Thyroid gland (tissue), 4 donors: ENCODE results near the gene PACS2.

Source experiments
- CTCF ChIP-seq, 6 experiments: fragments of 200-600 bp in 3 of 6; fragments of 450-650 bp in 3 of 6; sonication (generic) in 3 of 6; IDR thresholded peaks; one replicate each; pipeline ENCODE4 v1.5.1; 2016 to 2019; ENCODE audit warnings: antibody characterized with exemption in 6 of 6, mild to moderate bottlenecking in 2 of 6, inconsistent platforms in 1 of 6, moderate library complexity in 1 of 6
- POLR2A ChIP-seq, 2 donors: fragments of 450-650 bp; IDR thresholded peaks; one replicate each; pipeline ENCODE4 v1.6.1; 2017; ENCODE audit warnings: antibody characterized with exemption in 2 of 2, mild to moderate bottlenecking in 2 of 2, moderate library complexity in 1 of 2

DNA sequence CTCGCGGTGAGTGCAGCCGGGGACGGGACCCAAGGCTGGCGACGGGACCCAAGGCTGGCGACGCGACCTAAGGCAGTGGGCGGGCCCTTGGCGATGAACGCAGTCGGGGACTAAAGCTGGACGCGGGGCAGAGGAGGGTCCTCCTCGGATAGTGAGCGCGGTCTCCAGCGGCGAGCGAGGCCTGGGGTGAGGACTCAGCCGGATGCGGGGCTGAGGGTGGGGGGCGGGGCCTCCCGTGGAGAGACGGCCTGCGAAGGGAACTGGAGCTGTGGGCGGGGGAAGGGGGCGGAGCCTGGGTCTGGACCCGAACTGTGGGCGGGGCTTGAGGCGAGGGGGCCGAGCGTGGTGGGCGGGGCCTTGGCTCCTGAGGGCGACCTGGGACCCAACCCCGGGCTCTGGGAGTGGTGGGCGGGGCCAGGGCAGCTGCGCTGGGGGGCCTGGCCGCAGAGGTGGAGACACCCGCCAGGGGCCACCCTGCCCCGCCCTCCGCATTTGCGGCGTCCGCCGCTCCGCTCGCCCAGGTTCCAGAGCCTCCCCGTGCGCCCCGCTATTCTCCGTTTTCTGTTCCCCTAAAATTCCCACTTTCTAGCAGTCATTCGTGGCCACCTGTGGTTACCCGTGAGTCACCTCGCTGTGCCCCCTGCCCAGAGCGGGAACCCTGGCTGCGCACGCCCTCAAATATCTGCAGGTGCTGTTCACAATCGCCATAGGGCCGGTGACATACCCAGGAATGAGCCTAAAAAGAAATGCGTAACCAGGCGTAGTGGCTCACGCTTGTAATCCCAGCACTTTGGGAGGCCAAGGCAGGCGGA lies 13.2 kb upstream of the PACS2 start:
- TF ChIP-seq CTCF (IDR thresholded peaks at IDR 0.05) (no peak), POLR2A (IDR thresholded peaks at IDR 0.05) (peak in 1 of 2 donors; percentile 38)
